Lower leg skin (tissue), 3 donors: Measurements from ENCODE around the gene POPDC2.

ENCODE experiments used
- POLR2A ChIP-seq, 2 donors: fragments of 450-650 bp; IDR thresholded peaks; one replicate each; pipeline ENCODE4 v1.6.1; 2016 to 2017; ENCODE audit warnings: antibody characterized with exemption in 2 of 2, mild to moderate bottlenecking in 1 of 2, moderate library complexity in 1 of 2
- TF ChIP-seq, protein P1 (sequence below), 3 donors: fragments of 450-650 bp; IDR thresholded peaks; one replicate each; pipeline ENCODE4 v1.5.1; 2016; ENCODE audit warnings: antibody characterized with exemption in 3 of 3, mild to moderate bottlenecking in 3 of 3, moderate library complexity in 2 of 3

DNA sequence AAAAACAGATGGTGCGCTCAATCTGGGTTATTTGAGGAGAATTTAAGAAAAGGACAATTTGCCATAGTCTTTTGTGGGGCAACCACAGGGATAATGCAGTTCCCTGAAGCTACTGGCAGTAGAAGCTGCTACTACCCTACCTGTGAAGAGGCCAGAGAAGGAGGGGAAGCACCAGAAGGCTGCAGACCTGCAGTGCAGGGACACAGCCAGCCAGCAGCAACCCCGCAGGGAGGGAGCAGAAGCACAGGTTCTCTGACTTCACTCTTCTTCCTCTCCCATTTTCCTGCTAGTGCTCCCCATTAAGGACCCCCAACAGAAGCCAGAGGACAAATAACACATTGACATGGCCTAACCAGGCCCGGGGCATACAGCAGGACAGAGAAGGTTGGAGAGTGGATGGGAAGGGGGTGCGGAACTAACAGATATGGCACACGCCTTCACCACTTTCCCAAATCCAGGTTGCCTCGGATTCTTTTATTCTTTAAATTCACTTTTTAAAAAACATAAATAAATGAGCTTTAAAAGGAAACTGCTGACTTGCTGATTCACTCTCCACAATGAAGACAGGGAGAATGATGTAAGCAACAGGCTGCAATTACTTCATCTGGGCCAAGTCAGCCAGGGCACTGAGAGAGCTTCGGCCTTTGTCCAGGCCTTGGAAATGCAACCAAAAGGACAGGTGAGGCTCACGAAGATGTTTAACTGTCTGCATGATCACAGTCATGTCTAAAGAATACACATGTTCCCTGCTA, 30.1 kb downstream of the POPDC2 start:
- TF ChIP-seq, protein P1, sequence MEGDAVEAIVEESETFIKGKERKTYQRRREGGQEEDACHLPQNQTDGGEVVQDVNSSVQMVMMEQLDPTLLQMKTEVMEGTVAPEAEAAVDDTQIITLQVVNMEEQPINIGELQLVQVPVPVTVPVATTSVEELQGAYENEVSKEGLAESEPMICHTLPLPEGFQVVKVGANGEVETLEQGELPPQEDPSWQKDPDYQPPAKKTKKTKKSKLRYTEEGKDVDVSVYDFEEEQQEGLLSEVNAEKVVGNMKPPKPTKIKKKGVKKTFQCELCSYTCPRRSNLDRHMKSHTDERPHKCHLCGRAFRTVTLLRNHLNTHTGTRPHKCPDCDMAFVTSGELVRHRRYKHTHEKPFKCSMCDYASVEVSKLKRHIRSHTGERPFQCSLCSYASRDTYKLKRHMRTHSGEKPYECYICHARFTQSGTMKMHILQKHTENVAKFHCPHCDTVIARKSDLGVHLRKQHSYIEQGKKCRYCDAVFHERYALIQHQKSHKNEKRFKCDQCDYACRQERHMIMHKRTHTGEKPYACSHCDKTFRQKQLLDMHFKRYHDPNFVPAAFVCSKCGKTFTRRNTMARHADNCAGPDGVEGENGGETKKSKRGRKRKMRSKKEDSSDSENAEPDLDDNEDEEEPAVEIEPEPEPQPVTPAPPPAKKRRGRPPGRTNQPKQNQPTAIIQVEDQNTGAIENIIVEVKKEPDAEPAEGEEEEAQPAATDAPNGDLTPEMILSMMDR (IDR thresholded peaks at IDR 0.05): no peak
- no peak for TF ChIP-seq POLR2A (IDR thresholded peaks at IDR 0.05)
